Measurements from ENCODE around the gene PRMT2.
"Not testable (repeated sequence)": the region's sequence is repeated elsewhere in the genome, so short reads cannot be mapped to it uniquely, and the experiment has no call there.

The PRMT2 gene

DNA sequence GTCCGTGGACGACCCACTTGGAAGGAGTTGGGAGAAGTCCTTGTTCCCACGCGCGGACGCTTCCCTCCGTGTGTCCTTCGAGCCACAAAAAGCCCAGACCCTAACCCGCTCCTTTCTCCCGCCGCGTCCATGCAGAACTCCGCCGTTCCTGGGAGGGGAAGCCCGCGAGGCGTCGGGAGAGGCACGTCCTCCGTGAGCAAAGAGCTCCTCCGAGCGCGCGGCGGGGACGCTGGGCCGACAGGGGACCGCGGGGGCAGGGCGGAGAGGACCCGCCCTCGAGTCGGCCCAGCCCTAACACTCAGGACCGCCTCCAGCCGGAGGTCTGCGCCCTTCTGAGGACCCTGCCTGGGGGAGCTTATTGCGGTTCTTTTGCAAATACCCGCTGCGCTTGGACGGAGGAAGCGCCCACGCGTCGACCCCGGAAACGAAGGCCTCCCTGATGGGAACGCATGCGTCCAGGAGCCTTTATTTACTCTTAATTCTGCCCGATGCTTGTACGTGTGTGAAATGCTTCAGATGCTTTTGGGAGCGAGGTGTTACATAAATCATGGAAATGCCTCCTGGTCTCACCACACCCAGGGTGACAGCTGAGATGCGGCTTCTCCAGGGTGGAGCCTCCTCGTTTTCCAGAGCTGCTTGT, 32.4 kb downstream of the PRMT2 start:
- DNase-seq (ENCODE audit: low read depth in 1 of 2, low spot score in 1 of 2) = no peak

DNA sequence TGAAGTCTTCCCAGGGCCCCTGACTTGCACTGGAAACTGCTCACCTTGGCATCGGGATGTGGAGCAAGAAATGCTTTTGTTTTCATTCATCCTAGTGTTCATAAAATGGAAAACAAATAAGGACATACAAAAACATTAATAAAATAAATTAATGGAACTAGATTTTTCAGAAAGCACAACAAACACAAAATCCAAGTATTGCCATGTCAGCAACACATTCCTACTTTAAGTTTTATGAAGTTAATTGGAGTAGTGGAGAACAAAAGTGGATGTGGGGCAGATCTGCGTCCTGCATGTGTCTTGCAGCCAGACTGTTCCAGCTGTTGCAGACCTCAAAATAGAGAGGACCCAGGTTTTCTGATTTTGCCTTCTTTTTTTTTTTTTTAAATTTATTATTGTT, 32.9 kb downstream of the PRMT2 start:
- DNase-seq (ENCODE audit: low read depth in 1 of 2, low spot score in 1 of 2) = no peak

DNA sequence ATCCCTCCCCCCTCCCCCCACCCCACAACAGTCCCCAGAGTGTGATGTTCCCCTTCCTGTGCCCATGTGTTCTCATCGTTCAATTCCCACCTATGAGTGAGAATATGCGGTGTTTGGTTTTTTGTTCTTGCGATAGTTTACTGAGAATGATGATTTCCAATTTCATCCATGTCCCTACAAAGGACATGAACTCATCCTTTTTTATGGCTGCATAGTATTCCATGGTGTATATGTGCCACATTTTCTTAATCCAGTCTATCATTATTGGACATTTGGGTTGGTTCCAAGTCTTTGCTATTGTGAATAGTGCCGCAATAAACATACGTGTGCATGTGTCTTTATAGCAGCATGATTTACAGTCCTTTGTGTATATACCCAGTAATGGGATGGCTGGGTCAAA, 33.4 kb downstream of the PRMT2 start:
- DNase-seq (ENCODE audit: low read depth in 1 of 2, low spot score in 1 of 2) = not testable (repeated sequence)

GRCh38 chr21:46674430-46675007, 39.0 kb downstream of the PRMT2 start:
- no peak for DNase-seq (ENCODE audit: low read depth in 1 of 2, low spot score in 1 of 2)

DNA sequence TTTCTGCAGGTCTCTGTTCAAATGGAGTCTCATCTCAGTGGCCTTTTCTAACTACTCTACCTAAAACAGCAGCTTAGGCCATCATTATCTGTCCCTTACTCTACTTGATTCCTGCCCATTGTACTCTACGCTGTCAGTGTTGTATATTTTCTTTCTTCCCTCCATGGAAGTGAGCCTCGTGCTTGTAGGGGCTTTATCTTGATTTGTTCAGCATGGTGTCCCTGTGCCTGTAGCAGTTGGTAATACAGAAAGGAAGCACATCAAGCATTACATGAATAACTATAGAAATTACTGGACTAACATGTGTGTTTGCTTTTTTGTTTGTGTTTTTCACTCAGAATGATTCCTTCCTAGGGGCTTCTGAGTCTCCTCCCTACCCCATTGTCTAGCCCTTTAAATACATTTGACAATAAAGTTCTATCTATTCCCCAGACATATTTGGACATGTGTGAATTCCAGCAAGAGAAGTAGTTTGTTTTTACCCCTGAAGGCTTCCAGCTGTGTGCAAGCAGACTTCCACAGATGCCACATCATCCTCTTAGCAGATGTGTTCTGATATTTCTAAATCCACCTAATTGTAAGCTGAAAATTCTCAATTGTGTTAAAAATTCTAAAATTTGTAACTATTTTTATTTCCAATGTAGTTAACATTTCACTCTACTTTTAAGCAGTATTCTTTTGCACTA, 40.3 kb downstream of the PRMT2 start:
- no peak for DNase-seq (ENCODE audit: low read depth in 1 of 2, low spot score in 1 of 2)

DNA sequence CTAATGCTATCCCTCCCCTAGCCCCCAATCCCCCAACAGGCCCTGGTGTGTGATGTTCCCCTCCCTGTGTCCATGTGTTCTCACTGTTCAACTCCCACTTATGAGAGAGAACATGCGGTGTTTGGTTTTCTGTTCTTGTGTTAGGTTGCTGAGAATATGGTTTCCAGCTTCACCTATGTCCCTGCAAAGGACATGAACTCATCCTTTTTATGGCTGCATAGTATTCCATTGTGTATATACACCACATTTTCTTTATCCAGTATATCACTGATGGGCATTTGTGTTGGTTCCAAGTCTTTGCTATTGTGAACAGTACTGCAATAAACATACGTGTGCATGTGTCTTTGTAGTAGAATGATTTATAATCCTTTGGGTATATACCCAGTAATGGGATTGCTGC, 41.1 kb downstream of the PRMT2 start:
- DNase-seq (ENCODE audit: low read depth in 1 of 2, low spot score in 1 of 2) = not testable (repeated sequence)

GRCh38 chr21:46681593-46681992, 46.1 kb downstream of the PRMT2 start:
- DNase-seq (ENCODE audit: low read depth in 1 of 2, low spot score in 1 of 2) = not testable (repeated sequence)

- not testable (repeated sequence) for DNase-seq (ENCODE audit: low read depth in 1 of 2, low spot score in 1 of 2)
These were observed 63.2 kb downstream of the PRMT2 start for GRCh38 chr21:46698652-46699051.

DNA sequence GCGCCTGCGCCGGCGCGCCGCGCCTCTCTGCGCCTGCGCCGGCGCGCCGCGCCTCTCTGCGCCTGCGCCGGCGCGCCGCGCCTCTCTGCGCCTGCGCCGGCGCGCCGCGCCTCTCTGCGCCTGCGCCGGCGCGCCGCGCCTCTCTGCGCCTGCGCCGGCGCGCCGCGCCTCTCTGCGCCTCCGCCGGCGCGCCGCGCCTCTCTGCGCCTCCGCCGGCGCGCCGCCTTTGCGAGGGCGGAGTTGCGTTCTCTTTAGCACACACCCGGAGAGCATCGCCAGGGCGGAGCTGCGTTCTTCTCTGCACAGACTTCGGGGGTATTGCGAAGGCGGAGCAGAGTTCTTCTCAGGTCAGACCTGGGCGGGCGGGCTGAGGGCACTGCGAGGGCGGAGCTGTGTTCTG, 63.6 kb downstream of the PRMT2 start:
- DNase-seq (ENCODE audit: low read depth in 1 of 2, low spot score in 1 of 2) = not testable (repeated sequence)

All from stimulated activated CD4-positive, alpha-beta T cell treated with anti-CD3 and anti-CD28 coated beads, Interleukin-15, amount 100 ng/mL, for 1 hour (primary cell).